Left renal cortex interstitium (tissue), 4 donors: ENCODE results near the gene CFI. TPM values are rescaled to one million over a fixed set of nuclear protein-coding genes. Genes with fewer than 3 reads are reported as not detected.
A peak's percentile ranks its signal among the peaks of the same experiment; 100 is the strongest.

Experiments
- DNase-seq, 4 donors: peaks; one replicate each; pipeline ENCODE4 v3.0.0-alpha.2; 2013; ENCODE audit warnings: low read depth in 4 of 4, low spot score in 2 of 4, missing footprints in 1 of 4
- polyA plus RNA-seq, 4 donors: library from polyadenylated mRNA; unstranded; fragments of 120-200 nt; gene quantifications; one replicate each; pipeline ENCODE4 v1.2.1, GENCODE V29; 2013; ENCODE audit not compliant: insufficient read length in 4 of 4

CFI gene
- polyA plus RNA-seq, 4 donors, result 63.0 to 89.1 (median 74.8) TPM

DNA sequence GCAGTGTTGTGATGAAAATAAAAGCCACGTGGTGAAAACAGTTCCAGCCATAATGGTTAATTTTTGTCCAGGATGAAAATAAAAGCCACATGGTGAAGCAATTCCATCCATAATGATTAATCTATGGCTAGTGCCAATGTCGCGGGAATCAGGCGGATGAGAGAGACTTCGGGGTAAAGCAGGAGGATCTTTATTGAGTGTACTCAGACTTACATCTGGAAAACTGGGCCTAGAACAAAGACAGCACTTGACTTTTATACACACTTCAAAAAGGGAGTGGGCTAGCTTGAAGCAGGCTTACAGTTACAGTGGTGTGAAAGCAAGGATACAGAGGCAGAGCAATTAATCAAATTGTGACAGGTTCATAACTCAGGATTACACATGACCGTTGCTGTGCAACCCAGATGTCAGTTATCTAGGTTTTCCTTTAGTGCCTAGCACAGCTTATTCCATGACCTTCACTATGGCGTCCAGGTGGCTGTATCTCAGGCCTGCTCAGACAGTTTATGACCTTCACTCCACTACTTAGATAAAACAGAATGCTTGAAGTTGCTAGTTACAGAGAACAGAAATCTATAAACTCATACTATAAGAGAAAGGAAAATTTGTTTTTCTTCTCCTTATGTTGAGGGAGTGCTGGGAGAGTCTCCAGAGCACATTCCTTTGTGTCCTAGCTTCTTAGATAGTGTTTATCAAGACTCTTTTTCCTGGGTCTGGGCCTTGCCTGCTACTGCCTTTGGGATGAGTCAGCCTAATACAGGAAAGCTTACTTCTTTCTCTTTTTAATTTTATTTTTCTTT is 66.0 kb downstream of the CFI start:
- no peak for DNase-seq

DNA sequence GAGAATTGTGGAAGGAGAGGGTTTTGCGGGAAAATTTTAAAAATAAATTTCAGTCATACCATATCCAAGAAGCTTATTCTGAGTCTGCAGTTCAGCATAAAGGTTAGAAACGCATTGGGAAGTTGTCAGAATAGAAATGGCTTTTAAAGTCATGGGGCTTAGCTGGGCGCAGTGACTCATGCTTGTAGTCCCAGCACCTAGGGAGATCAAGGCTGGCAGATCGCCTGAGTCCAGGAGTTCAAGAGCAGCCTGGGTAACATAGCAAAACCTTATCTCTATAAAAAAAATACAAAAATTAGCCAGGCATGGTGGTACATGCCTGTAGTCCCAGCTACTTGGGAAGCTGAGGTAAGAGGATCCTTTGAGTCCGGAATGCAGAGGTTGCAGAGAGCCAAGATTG is 68.1 kb downstream of the CFI start:
- DNase-seq, result no peak

DNA sequence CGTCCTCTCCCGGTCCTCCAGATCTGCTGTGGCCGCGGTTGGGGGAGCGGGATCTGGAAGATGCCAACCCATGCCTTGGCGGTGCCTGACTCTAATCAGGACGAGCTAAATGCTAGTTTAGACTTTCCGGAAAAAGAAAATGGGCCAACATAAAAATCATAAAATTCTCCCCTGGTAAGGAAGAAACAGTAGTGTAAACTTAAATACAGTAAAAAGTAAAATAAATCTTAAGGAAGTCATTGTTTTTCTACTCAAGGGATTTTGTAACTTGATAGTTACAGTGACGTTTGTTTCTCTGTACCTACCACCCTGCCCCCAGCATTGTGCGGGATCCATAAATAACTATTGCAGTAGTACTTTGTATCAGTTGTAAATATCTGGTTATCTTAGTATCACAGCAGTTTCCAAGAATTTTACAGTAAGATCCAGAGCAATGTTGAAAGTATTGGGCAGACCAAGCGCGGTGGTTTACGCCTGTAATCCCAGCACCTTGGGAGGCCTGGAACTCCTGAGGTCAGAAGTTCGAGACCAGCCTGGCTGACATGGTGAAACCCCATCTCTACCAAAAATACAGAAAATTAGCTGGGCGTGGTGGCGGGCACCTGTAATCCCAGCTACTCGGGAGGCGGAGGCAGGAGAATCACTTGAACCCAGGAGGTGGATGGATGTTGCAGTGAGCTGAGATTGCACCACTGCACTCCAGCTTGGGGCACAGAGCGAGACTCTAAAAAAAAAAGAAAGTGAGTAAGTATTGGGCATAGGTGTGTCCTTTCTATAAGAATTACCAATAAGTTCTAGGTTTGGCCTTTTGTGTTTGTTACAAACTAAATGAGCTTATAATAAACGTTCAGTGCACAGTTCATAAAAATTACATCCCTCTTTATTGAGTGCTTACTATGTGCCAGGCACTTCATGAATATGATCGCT is 70.9 kb downstream of the CFI start:
- DNase-seq, result no peak

DNA sequence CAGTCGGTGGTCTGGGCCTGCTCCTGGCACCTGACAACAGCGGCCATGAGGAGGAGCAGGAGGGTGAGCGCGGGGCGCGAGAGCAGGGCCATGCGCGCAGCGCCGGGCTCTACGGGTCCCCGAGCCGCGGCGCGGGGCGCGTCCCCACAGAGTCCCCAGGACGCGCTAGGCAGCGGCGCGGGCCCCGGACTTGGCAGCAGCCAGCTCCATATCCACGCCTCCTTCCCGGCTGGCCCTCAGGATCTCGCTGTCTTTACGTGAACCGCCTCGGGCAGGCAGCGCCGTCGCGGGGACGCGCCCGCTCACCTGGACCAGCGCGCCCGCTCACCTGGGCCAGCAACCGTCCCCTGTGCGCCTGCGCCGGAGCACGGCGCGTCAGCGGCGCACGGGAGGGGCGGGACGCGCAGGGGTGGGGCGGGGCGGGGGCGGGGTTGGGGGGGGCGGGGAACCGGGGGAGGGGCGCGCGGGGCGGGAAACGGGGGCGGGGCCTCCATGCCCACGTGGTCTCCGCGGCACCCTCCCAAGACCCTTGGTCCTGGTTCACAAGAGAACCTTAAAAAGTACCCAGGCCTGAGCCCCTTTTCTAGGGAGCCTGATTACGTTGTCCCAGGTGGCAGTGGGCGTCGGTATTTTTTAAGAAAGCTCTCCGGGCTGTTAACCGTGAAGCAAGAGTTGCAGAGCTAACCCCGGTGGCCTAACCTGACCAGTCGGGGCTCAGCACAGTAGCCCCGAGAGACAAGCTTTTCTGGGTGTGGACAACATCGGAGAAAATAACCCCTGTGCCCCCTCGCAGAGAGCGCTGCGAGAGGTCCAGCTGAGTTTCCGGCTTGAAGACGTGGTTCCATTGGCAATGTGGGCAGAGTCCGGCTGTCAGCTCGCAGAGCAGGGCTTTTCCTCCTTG is 71.8 kb downstream of the CFI start, which contains the start of gene PLA2G12A:
TSS of gene PLA2G12A (minus strand) at position 353 of the 901 bp plus-strand sequence. CDS start at position 92, 261 bp downstream.
- peak; percentile 57 to 74 (median 66) for DNase-seq

DNA sequence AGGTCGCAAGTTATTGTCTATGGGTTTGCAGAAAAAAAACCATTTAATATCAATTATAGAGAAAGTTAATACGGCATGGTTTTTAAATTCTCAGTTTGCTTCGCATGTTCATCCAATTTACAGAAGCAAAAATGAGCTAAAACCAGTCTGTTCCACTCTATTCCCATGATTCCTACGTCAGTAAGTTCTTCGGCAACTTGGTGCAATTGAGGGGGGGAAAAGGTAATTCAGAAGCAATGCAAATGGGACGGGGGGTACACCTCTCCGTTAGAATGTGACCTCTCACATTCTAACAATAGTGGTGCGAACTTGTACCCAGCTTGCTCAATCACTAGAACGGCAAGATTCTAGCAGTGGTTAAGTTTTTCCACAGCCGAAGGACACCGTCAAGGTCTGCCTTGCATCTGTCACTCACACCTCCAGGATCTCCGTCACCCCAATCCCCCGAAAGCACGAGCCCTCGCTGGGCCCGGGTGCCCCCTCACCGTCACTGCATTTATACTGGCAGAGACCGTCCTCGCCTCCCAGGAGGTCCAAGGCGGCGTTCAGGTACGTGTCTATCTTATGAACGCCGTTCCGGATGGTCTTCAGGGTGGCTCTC is 72.6 kb downstream of the CFI start:
- peak in 1 of 4 donors; percentile 21 for DNase-seq

DNA sequence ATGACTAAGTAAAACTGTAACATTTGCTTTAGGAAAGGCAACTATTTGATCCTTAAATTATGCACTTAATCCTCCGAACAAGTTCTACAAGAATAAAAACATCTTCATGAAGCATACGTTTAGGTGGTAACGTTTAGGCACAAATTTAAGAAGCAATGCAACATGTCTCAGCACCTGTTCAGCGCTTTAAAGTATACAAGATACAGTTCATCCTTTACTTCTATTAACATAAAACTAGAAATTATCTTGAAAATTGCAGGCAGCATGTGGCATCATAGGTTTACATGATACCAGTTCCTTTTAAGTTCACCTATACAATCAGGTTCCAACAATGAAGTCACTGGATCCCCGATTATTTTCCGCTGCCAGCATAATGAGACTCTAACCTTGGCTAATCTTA is 73.4 kb downstream of the CFI start:
- no peak for DNase-seq

DNA sequence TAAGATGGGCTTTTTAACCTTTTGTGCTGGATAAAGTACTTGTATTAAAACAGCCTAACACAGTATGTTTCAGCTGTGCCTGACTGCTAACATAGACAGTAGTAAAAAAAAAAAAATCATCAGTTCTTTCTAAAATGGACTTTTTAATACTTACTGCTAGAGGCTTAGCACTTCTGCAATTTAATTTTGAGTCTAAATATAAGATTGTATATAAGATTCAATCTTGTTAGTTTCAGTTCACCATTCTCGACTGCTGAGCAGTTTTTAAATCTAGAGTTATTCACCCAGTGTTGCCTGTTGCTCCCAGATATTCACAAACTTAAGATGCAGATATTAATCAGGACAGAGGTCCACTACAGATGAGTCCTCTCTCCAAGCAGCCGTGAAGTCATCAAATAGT is 78.7 kb downstream of the CFI start:
- no peak for DNase-seq

DNA sequence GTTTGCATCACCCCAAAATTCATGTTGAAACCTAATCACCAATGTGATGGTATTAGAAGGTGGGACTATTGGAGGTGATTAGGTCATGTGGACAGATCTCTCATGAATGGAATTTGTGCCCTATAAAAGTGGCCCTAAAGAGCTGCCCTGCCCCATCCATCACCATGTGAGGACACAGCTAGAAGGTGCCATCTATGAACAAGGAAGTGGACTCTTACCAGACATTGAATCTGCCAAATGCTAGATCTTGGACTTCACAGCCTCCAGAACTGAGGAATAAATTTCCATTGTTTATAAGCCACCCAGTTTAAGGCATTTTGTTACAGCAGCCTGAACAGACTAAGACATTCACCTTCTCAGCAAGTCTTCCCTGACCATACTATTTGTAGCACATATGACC is 79.4 kb downstream of the CFI start:
- no peak for DNase-seq

DNA sequence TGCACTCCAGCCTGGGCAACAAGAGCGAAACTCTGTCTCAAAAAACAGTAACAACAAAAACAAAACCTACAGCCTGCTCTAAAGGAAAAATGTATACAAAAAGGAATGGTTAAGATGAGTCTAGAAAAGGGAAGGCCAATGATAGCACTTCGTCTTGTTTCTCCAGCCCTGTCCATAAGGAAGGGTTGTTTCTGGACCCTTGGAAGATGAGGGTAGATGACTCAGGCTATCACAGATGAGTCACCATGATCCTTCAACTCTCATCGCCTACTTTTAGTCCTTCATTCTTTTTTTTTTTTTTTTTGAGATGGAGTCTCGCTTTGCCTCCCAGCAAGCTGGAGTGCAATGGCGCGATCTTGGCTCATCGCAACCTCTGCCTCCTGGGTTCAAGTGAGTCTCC is 80.8 kb downstream of the CFI start:
- DNase-seq, result no peak

DNA sequence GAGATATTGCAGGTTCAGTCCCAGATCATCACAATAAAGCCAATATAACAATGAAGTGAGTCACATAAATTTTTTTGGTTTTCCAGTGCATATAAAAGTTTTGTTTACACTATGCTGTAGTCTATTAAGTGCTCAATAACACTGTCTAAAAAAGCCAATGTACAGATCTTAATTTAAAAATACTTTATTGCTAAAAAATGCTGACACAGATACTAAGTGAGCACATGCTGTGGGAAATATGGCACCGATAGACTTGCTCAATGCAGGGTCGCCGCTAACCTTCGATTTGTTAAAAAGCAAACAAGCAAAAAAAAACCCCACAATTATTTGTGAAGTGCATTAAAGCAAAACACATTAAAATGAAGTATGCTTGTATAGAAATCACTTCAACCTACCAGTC is 82.2 kb downstream of the CFI start:
- DNase-seq, result no peak

DNA sequence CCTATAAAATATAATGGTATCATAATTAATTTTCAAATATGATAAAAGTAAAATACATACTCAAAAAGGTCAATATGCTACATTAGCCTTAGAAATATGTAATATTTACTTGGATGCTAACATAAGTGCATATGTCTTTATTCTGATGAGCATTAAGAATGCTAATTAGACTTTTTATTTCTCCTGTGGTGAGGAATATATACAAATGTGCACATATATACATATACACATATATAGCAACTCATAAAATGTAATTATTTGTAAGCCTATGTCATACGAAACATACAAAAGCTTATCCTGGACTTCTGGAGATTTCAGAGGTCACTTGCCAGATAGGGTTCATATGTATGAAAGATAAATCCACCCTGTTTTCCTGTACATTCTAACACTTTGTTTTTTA is 83.0 kb downstream of the CFI start:
- no peak for DNase-seq

DNA sequence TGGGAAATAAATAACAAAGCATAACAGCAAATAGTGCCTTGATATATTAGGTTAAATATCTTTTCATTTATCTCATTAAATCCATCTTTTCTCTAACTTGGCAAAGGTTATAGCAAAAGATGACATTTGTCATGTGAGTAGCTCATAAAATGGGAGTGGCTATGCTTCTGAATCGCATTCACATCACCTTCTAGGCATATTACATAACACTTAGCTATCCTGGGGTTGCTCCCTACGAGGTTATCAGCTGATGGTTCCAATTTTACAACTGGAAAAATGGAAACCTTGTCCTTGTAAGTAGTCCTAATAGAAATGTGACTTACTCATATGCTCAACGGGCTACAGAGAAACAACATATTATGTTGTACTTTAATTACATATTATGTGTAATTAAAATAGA is 88.3 kb downstream of the CFI start:
- no peak for DNase-seq

DNA sequence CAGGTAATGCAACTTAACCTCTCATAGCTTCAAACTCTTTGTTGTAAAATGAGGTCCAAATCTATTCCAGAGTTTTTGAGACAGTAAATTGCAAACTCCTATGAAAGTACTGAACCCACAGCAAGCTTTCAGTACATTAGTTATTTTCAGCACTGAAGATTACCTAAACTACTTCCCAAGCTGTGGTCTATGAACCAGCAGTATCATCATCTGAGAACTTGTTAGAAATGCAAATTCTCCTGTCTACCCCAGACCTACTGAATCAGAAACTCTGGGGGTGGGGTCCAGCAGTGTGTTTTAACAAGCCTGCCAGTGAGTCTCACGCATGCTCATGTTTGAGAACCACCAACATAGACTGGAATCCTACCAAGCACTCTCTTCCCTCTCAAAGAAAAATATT is 92.8 kb downstream of the CFI start:
- DNase-seq, result no peak

DNA sequence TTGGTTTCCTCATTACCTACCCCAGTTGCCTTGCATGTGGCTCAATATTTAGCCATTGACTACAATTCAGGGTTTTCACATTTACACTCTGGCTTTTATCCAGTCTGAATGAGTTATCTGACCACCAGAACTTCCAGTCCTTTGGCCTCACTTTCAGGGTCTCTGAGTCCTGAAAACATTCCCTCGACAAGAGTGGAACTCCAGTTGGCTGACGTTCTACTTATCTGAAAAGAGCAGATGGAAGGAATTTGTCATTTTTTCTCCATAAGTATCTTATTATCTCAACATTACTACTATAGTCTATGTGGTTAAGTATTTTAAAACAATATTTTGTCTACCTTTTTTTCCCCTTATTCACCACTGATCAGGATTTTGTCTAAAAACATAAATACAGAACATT is 93.4 kb downstream of the CFI start:
- no peak for DNase-seq

DNA sequence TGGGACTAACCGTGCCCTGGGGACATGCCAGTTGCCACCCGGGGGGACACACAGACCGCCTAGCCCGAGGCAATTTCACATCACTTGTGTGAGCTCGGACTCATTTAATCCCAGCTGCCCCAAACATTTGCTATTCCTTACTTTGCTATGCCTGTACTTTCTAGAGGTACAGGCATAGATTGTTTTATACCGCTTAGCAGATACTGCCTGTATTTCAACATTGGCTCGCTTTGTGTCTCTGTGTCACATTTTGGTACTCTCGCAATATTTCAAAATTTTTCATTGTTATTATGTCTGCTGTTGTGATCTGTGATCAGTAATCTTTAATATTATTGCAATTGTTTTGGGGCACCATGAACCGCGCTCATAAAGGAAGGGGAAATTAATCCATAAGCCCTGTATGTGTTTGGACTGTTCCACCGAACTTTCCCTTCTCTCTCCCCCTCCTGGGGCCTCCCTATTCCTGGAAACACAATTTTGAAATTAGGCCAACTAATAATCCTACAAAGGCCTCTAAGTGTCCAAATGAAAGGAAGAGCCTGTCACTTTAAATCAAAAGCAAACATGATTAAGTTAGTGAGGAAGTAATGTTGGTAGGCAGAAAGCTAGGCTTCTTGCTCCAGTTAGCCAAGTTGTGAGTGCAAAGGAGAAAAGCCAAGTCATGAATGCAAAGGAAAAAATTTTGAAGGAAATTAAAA is 98.0 kb downstream of the CFI start:
- peak in 3 of 4 donors; percentile 15 to 41 (median 37) for DNase-seq

DNA sequence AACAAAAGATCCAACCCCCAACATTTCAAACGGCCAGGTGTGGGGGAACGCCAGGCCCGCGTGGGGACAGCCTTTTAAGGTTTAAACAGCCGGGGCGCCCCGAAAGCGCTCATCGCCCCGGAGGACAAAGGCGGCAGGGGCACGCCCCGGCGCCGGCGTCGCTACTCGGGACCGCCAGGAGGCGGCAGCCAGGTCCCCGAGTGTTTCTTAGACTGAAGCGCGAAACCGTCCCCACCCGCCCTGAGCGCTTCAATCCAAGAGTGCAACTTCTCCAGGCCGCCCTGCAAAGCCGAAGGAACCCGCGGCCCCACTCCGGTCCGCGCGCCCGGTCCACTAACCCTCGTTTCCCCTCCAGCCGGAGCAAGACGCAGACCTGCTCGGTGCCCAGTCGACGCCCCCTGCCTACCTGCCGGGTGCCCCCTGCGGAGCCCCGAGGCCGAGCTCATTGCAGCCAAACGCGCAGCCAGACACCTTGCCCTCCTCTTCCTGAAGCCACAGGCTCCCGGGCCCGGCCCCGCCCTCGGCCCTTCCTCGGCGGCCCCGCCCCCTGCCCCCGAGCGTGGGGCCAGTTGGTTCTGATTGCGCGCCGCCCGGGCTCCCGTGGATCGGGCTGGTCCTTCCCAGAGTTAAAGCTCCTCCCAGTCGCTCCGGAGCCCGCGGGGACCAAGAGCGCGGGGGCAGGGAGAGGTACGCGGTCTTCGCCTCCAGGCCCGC is 98.7 kb downstream of the CFI start, which contains the start of gene CASP6:
TSS of gene CASP6 (minus strand) at position 496 of the 714 bp plus-strand sequence. CDS start at position 446, 50 bp downstream.
- peak; percentile 63 to 72 (median 67) for DNase-seq

DNA sequence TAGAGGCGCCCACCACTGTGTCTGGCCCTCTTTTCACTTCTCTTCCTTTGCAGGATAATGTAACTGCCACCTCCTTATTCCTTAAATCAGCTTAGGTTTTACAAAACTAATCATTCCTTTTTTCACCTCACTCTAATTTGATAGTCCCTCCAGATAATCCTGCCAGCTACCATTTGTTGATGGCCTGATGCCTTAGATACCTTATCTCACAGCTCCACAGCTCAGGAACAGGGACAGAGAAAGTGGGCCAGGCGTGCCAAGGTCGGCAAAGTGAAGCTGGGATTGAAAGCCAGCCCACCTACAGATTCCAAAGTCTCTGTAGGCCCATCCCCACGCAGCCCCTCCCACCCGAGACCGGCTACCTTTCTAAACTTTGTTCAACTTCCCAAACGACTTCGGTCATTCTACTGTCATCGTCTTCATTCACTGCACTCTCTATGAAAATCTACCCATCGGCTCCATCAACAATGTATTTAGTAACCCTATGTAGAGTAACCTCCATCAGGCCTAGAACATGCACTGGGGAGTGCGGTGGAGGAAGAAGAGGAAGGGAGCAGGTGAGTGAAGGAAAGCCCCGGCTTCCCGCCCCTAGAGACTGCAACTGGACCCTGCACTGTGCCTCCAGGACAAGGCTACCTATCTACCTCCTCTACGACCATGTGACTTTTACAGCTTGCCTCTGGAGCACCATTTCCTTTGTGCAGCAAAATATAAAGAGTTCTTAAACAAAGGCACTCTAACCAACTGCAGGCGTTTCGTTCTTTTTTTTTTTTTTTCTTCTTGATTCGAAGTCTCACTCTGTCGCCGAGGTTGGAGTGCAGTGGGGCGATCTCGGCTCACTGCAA is 100.0 kb downstream of the CFI start:
- DNase-seq, result peak; percentile 9 to 43 (median 26)
